ENCODE data around the gene ACIN1. TPM values are rescaled to one million over a fixed set of nuclear protein-coding genes. Genes with fewer than 3 reads are reported as not detected.

ACIN1 gene
- total and polyA plus RNA-seq, 2 of the 8 experiments (the other 6 are each of a cell fraction or from before 2014, with no cell fraction given): 132 to 233 TPM

DNA sequence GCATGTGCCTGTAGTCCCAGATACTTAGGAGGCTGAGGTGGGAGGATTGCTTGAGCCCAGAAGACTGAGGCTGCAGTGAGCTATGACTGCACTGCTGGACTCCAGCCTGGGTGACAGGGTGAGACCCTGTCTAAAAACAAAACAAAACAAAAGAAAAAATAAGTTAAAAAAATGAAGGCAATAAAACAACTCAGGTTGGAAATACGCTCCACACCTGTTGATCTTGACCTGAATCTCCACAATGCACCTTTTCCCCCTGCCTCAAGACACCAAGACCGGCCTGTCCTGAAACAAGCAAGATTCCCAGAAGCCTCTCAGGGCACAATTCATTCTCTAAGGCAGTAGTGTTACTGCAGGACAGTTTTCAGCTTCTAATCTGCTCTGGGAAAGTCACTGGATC lies 44.9 kb upstream of the ACIN1 start:
- Histone ChIP-seq H3K27me3 (replicated peaks in 1 of 4; ENCODE audit: control insufficient read depth in 3 of 4, extremely low read depth in 1 of 4, insufficient read depth in 3 of 4, low read length in 3 of 4) (no peaks in the 10 kb centered on the region), H3K36me3 (ENCODE audit: control insufficient read depth in 2 of 4, insufficient read depth in 4 of 4, low read length in 3 of 4) (peaks cover 10 to 55% (median 35%) of the 10 kb centered on the region in 4 experiments; a peak in 6 of 8 replicates), H3K14ac (ENCODE audit: insufficient read length) (no peak overlapping the region), H3K9me3 (ENCODE audit: insufficient read depth in 2 of 2, low read depth in 1 of 2, low read length in 1 of 2) (no peaks in the 10 kb centered on the region), H2AFZ (ENCODE audit: low read length) (no peak overlapping the region), H3K18ac (ENCODE audit: extremely low read depth, low read length) (no peak overlapping the region), H3K4me1 (replicated peaks in 1 of 4; ENCODE audit: control insufficient read depth in 3 of 4, insufficient read depth in 4 of 4, low read length in 3 of 4) (no peaks in the 10 kb centered on the region), H3K9ac (replicated peaks in 1 of 4; ENCODE audit: extremely low read depth in 1 of 4, low read depth in 3 of 4, low read length in 3 of 4) (no peak overlapping the region), H2AK5ac (ENCODE audit: low read depth, low read length) (no peak overlapping the region), H3K56ac (replicated peaks; ENCODE audit: insufficient read length, low read depth, low read length) (no peak overlapping the region), H2BK12ac (ENCODE audit: low read depth, low read length) (no peak overlapping the region), H2BK120ac (replicated peaks; ENCODE audit: low read depth, low read length) (no peak overlapping the region), H3K79me2 (ENCODE audit: control insufficient read depth in 1 of 2, insufficient read depth in 2 of 2, low read length in 2 of 2) (no peaks in the 10 kb centered on the region), H3K4me2 (ENCODE audit: insufficient read depth in 1 of 2, low read depth in 2 of 2, low read length in 2 of 2) (no peak overlapping the region), H3K23ac (ENCODE audit: insufficient read length) (no peak overlapping the region), H4K8ac (ENCODE audit: extremely low read depth, insufficient read depth, low read length) (no peak overlapping the region), H3K27ac (ENCODE audit: low read depth, low read length) (no peak overlapping the region), H3K79me1 (ENCODE audit: low read depth, low read length) (no peaks in the 10 kb centered on the region), H3K4ac (replicated peaks; ENCODE audit: insufficient read length, low read depth, low read length) (no peak overlapping the region), H3K4me3 (ENCODE audit: extremely low read depth in 1 of 4, insufficient read depth in 2 of 4, low read depth in 3 of 4, low read length in 4 of 4) (no peak overlapping the region), H2BK15ac (ENCODE audit: low read length) (no peak overlapping the region), H4K5ac (ENCODE audit: insufficient read length, low read depth, low read length) (no peak overlapping the region), H4K20me1 (replicated peaks in 1 of 2; ENCODE audit: control insufficient read depth in 1 of 2, insufficient read depth in 2 of 2, low read length in 2 of 2) (peaks cover 2 to 5% of the 10 kb centered on the region in 2 experiments), H2BK20ac (ENCODE audit: low read length) (no peak overlapping the region), H4K91ac (replicated peaks; ENCODE audit: insufficient read length, low read length) (no peak overlapping the region), H3K23me2 (ENCODE audit: low read depth, low read length) (no peaks in the 10 kb centered on the region; the same call in 1 of the 2 replicates), H2BK5ac (ENCODE audit: low read depth, low read length) (no peak overlapping the region)
- no peak for TF ChIP-seq SP4 (IDR thresholded peaks at IDR 0.05; ENCODE audit: low read length)
- FAIRE-seq (no peak), DNase-seq (ENCODE audit: low read depth in 1 of 2, low spot score in 2 of 2) (no peak)
- 93% methylated on average over 2 of the region's 2 CpGs; no CpG with 5 or more reads in 1 of the 2 experiments for WGBS, 2 experiments (ENCODE audit: extremely low coverage in 1 of 2, insufficient coverage in 1 of 2, insufficient read length in 1 of 2, insufficient replicate concordance in 2 of 2, low coverage in 1 of 2, low lambda C conversion rate in 2 of 2, missing lambda C conversion rate in 1 of 2)
- ChIA-PET POLR2A (ENCODE audit: partially characterized antibody) (interaction anchor here (0.6 to 1.4 kb wide), 5 partner anchors 10 to 187 kb away, joined by 3 to 6 read pairs (median 3); no protein-coding TSS in a partner anchor), CTCF (ENCODE audit: partially characterized antibody) (interaction anchor here (0.9 to 3.9 kb wide), 5 partner anchors 19 to 51 kb away, joined by 3 to 21 read pairs (median 6); no protein-coding TSS in a partner anchor)
